ENCODE results near the gene ABCG5. TPM values are rescaled to one million over a fixed set of nuclear protein-coding genes. Genes with fewer than 3 reads are reported as not detected.

ABCG5 gene
- polyA plus RNA-seq, 6 donors from 2014 or later, result not detected

- Mint-ChIP-seq H3K36me3 (no peaks in the 10 kb centered on the region), H3K27ac (peak overlapping the region in 1 of 6 donors; percentile 75), H3K4me3 (peak overlapping the region in 1 of 8 donors; percentile 66), H3K4me1 (peaks cover 0 to 1% (median 0%) of the 10 kb centered on the region in 3 donors), H3K9me3 (peaks cover 0 to 7% (median 0%) of the 10 kb centered on the region in 7 donors), H3K27me3 (peaks cover 2 to 61% (median 61%) of the 10 kb centered on the region in 3 donors)
- ATAC-seq (ENCODE audit: low read depth in 2 of 2), result no peak
- no peak for DNase-seq
These were observed 14.8 kb upstream of the ABCG5 start for GRCh38 chr2:43853141-43854081.

GRCh38 chr2:43852196-43852730 is 13.6 kb upstream of the ABCG5 start:
- Mint-ChIP-seq H3K27me3 (peaks cover 0 to 50% (median 49%) of the 10 kb centered on the region in 3 donors), H3K36me3 (no peaks in the 10 kb centered on the region), H3K4me1 (peaks cover 0 to 7% (median 0%) of the 10 kb centered on the region in 3 donors), H3K27ac (no peak overlapping the region), H3K9me3 (peaks cover 0 to 5% (median 0%) of the 10 kb centered on the region in 7 donors), H3K4me3 (no peak overlapping the region)
- DNase-seq (no peak), ATAC-seq (ENCODE audit: low read depth in 2 of 2) (no peak)

- Mint-ChIP-seq H3K4me3 (no peak overlapping the region), H3K9me3 (no peaks in the 10 kb centered on the region), H3K27me3 (peaks cover 0 to 40% (median 40%) of the 10 kb centered on the region in 3 donors), H3K4me1 (peaks cover 0 to 7% (median 0%) of the 10 kb centered on the region in 3 donors), H3K27ac (peak overlapping the region in 3 of 6 donors; percentile 53 to 80 (median 77)), H3K36me3 (no peaks in the 10 kb centered on the region)
- no peak for DNase-seq
- no peak for ATAC-seq (ENCODE audit: low read depth in 2 of 2)
These were observed 12.7 kb upstream of the ABCG5 start for GRCh38 chr2:43851011-43851980.

GRCh38 chr2:43848214-43848613 is 9.6 kb upstream of the ABCG5 start:
- Mint-ChIP-seq H3K27me3 (peaks cover 0 to 17% (median 14%) of the 10 kb centered on the region in 3 donors), H3K27ac (peak overlapping the region in 1 of 6 donors; percentile 79), H3K4me3 (no peak overlapping the region), H3K4me1 (peaks cover 0 to 7% (median 0%) of the 10 kb centered on the region in 3 donors), H3K36me3 (no peaks in the 10 kb centered on the region), H3K9me3 (no peaks in the 10 kb centered on the region)
- DNase-seq, result no peak
- peak in 1 of 2 donors; percentile 39 for ATAC-seq (ENCODE audit: low read depth in 2 of 2)

GRCh38 chr2:43846140-43846793 is 7.6 kb upstream of the ABCG5 start:
- Mint-ChIP-seq H3K4me1 (peaks cover 0 to 7% (median 0%) of the 10 kb centered on the region in 3 donors), H3K27ac (peak overlapping the region in 2 of 6 donors; percentile 20 to 69), H3K9me3 (no peaks in the 10 kb centered on the region), H3K36me3 (no peaks in the 10 kb centered on the region), H3K27me3 (peaks cover 0 to 6% (median 5%) of the 10 kb centered on the region in 3 donors), H3K4me3 (no peak overlapping the region)
- ATAC-seq (ENCODE audit: low read depth in 2 of 2) (no peak), DNase-seq (no peak)

- no peak overlapping the region for H3K27ac Mint-ChIP-seq
- no peak for DNase-seq
- peaks cover 0 to 2% (median under 1%) of the 10 kb centered on the region in 3 donors for H3K27me3 Mint-ChIP-seq
- no peaks in the 10 kb centered on the region for H3K36me3 Mint-ChIP-seq
- H3K9me3 Mint-ChIP-seq, result no peaks in the 10 kb centered on the region
- H3K4me1 Mint-ChIP-seq, result peaks cover 0 to 7% (median 0%) of the 10 kb centered on the region in 3 donors
- ATAC-seq (ENCODE audit: low read depth in 2 of 2), result no peak
- no peak overlapping the region for H3K4me3 Mint-ChIP-seq
These were observed 6.5 kb upstream of the ABCG5 start for GRCh38 chr2:43845181-43845580.

- Mint-ChIP-seq H3K27ac (no peak overlapping the region), H3K36me3 (no peaks in the 10 kb centered on the region)
These were observed 4.2 kb upstream of the ABCG5 start for GRCh38 chr2:43842866-43843226.

GRCh38 chr2:43841949-43842865 is 3.6 kb upstream of the ABCG5 start:
- ATAC-seq (ENCODE audit: low read depth in 2 of 2), result no peak
- Mint-ChIP-seq H3K27ac (no peak overlapping the region), H3K27me3 (peaks cover 0 to 8% (median 7%) of the 10 kb centered on the region in 3 donors), H3K4me3 (no peak overlapping the region), H3K36me3 (no peaks in the 10 kb centered on the region), H3K4me1 (no peaks in the 10 kb centered on the region), H3K9me3 (no peaks in the 10 kb centered on the region)
- DNase-seq, result no peak

More at GRCh38 chr2:43842866-43843226, 4.2 kb upstream of the ABCG5 start:
- Mint-ChIP-seq H3K9me3 (no peaks in the 10 kb centered on the region), H3K4me3 (no peak overlapping the region), H3K4me1 (no peaks in the 10 kb centered on the region), H3K27me3 (peaks cover 0 to 8% (median 7%) of the 10 kb centered on the region in 3 donors)
- DNase-seq, result no peak
- ATAC-seq (ENCODE audit: low read depth in 2 of 2), result no peak

- no peak overlapping the region for H3K27ac Mint-ChIP-seq
- no peaks in the 10 kb centered on the region for H3K9me3 Mint-ChIP-seq
- peaks cover 0 to 8% (median 7%) of the 10 kb centered on the region in 3 donors for H3K27me3 Mint-ChIP-seq
- DNase-seq (no peak), ATAC-seq (ENCODE audit: low read depth in 2 of 2) (no peak)
- H3K36me3 Mint-ChIP-seq, result no peaks in the 10 kb centered on the region
- H3K4me3 Mint-ChIP-seq, result no peak overlapping the region
- no peaks in the 10 kb centered on the region for H3K4me1 Mint-ChIP-seq
These were observed 2.3 kb upstream of the ABCG5 start for GRCh38 chr2:43840965-43841364.

- peak overlapping the region in 1 of 8 donors; percentile 71 for H3K4me3 Mint-ChIP-seq
- ATAC-seq (ENCODE audit: low read depth in 2 of 2) (no peak), DNase-seq (no peak)
- H3K36me3 Mint-ChIP-seq, result no peaks in the 10 kb centered on the region
- H3K27me3 Mint-ChIP-seq, result peaks cover 0 to 13% (median 8%) of the 10 kb centered on the region in 3 donors
- no peaks in the 10 kb centered on the region for H3K4me1 Mint-ChIP-seq
- H3K27ac Mint-ChIP-seq, result no peak overlapping the region
- H3K9me3 Mint-ChIP-seq, result no peaks in the 10 kb centered on the region
These were observed 1.3 kb upstream of the ABCG5 start for GRCh38 chr2:43839776-43840564.

GRCh38 chr2:43837831-43838559 is 644 bp downstream of the ABCG5 start:
- H3K4me3 Mint-ChIP-seq, result no peak overlapping the region
- no peaks in the 10 kb centered on the region for H3K36me3 Mint-ChIP-seq
- DNase-seq (no peak), ATAC-seq (ENCODE audit: low read depth in 2 of 2) (no peak)
- no peaks in the 10 kb centered on the region for H3K4me1 Mint-ChIP-seq
- H3K27ac Mint-ChIP-seq, result no peak overlapping the region
- H3K27me3 Mint-ChIP-seq, result peaks cover 0 to 13% (median 8%) of the 10 kb centered on the region in 3 donors
- H3K9me3 Mint-ChIP-seq, result no peaks in the 10 kb centered on the region
